Fibroblast of the aortic adventitia (primary cell): ENCODE measurements around the gene ABTB2. TPM values are rescaled to one million over a fixed set of nuclear protein-coding genes. Genes with fewer than 3 reads are reported as not detected.

Experiments
- DNase-seq: peaks from one replicate; pipeline ENCODE4 v3.0.0-alpha.2; 2010; ENCODE audit warnings: low read depth
- H3K4me3 ChIP-seq: 2 replicates; pipeline ENCODE4 v1.5.1; 2011; ENCODE audit warnings: low read depth, mild to moderate bottlenecking, control low read depth, low read length, moderate library complexity
- CTCF ChIP-seq: IDR thresholded peaks from 2 replicates; pipeline ENCODE4 v1.5.1; 2011; ENCODE audit warnings: mild to moderate bottlenecking, low read length, control low read depth, inconsistent platforms; ENCODE audit not compliant: insufficient read depth
- total RNA-seq: library from RNA; depleted of rRNA; stranded (reverse); fragments of >200 nt; gene quantifications from 2 replicates; pipeline ENCODE4 v1.2.3, GENCODE V29; 2012; ENCODE audit warnings: low replicate concordance

Gene ABTB2
- total RNA-seq, 1 donor, result 1.7 TPM

GRCh38 chr11:34270711-34271110 is 87.1 kb downstream of the ABTB2 start:
- H3K4me3 ChIP-seq, result no peak overlapping the region
- no peak for DNase-seq
- TF ChIP-seq CTCF, result no peak

GRCh38 chr11:34269694-34270245 is 88.0 kb downstream of the ABTB2 start:
- no peak for DNase-seq
- no peak overlapping the region for H3K4me3 ChIP-seq
- TF ChIP-seq CTCF, result no peak

- H3K4me3 ChIP-seq, result no peak overlapping the region
- no peak for TF ChIP-seq CTCF
- no peak for DNase-seq
Measured at GRCh38 chr11:34268906-34269430, 88.8 kb downstream of the ABTB2 start.

- H3K4me3 ChIP-seq, result no peak overlapping the region
- no peak for DNase-seq
- TF ChIP-seq CTCF, result no peak
Measured at GRCh38 chr11:34267417-34267816, 90.4 kb downstream of the ABTB2 start.

GRCh38 chr11:34267013-34267412 is 90.8 kb downstream of the ABTB2 start:
- TF ChIP-seq CTCF, result no peak
- peak; percentile 30 for DNase-seq

GRCh38 chr11:34266090-34266912 is 91.5 kb downstream of the ABTB2 start:
- TF ChIP-seq CTCF, result no peak
- DNase-seq, result peak; percentile 95
- no peak overlapping the region for H3K4me3 ChIP-seq

More at GRCh38 chr11:34267013-34267412, 90.8 kb downstream of the ABTB2 start:
- H3K4me3 ChIP-seq, result no peak overlapping the region
